Peyer's patch (tissue), 4 donors: Measurements from ENCODE around the gene CAVIN4. TPM values are rescaled to one million over a fixed set of nuclear protein-coding genes. Genes with fewer than 3 reads are reported as not detected.

Experiments
- DNase-seq, 3 donors: peaks; one replicate each; pipeline ENCODE4 v3.0.0-alpha.2; 2017 to 2019
- H3K27ac ChIP-seq, 4 donors: fragments of 200-600 bp; sonication (generic); one replicate each; pipeline ENCODE4 v1.5.1; 2016 to 2019
- H3K27me3 ChIP-seq, 2 donors: fragments of 200-600 bp; sonication (generic); one replicate each; pipeline ENCODE4 v1.5.1; 2019
- H3K36me3 ChIP-seq, 3 donors: fragments of 200-600 bp; sonication (generic); one replicate each; pipeline ENCODE4 v1.5.1; 2016 to 2019
- H3K4me1 ChIP-seq, 4 donors: fragments of 200-600 bp; sonication (generic); one replicate each; pipeline ENCODE4 v1.5.1; 2016 to 2019
- H3K4me3 ChIP-seq, 4 donors: fragments of 200-600 bp; sonication (generic); 1 replicate in 3 of 4; 2 replicates in 1 of 4; pipeline ENCODE4 v1.5.1; 2016 to 2019; ENCODE audit warnings: mild to moderate bottlenecking in 1 of 4
- H3K9me3 ChIP-seq, 4 donors: fragments of 200-600 bp; sonication (generic); one replicate each; pipeline ENCODE4 v1.5.1; 2016 to 2019; ENCODE audit warnings: mild to moderate bottlenecking in 1 of 4
- CTCF ChIP-seq, 6 experiments: fragments of 450-650 bp in 4 of 6; fragments of 200-600 bp in 2 of 6; sonication (generic) in 1 of 6; IDR thresholded peaks; one replicate each; pipeline ENCODE4 v1.5.1; 2017 to 2019; ENCODE audit warnings: antibody characterized with exemption in 6 of 6, mild to moderate bottlenecking in 3 of 6, moderate library complexity in 1 of 6
- POLR2A ChIP-seq, 2 donors: fragments of 450-650 bp; IDR thresholded peaks; one replicate each; pipeline ENCODE4 v1.5.1; 2017; ENCODE audit warnings: antibody characterized with exemption in 2 of 2, mild to moderate bottlenecking in 2 of 2, moderate library complexity in 2 of 2
- total RNA-seq, 4 donors: library from RNA; depleted of rRNA; stranded (reverse); fragments of >200 nt; gene quantifications; one replicate each; pipeline ENCODE4 v1.1.0, GENCODE V29; 2016

CAVIN4 gene
- total RNA-seq, 4 donors from 2014 or later = not detected

- H3K9me3 ChIP-seq = no peaks in the 10 kb centered on the region
- DNase-seq = peak; percentile 68 to 91 (median 85)
- H3K4me3 ChIP-seq = peak overlapping the region; percentile 34 to 54 (median 48)
- no peak for TF ChIP-seq POLR2A (IDR thresholded peaks at IDR 0.05)
- no peak for TF ChIP-seq CTCF (IDR thresholded peaks at IDR 0.05)
- no peaks in the 10 kb centered on the region for H3K36me3 ChIP-seq
- H3K27ac ChIP-seq = peak overlapping the region in 3 of 4 donors; percentile 22 to 50 (median 27)
- H3K4me1 ChIP-seq = peaks cover 0 to 12% (median 0%) of the 10 kb centered on the region in 4 donors
- no peaks in the 10 kb centered on the region for H3K27me3 ChIP-seq
These were observed 20.8 kb downstream of the CAVIN4 start for GRCh38 chr9:100598641-100599145.

GRCh38 chr9:100600521-100601079, 22.7 kb downstream of the CAVIN4 start:
- Histone ChIP-seq H3K4me3 (no peak overlapping the region), H3K9me3 (no peaks in the 10 kb centered on the region), H3K36me3 (no peaks in the 10 kb centered on the region), H3K27me3 (no peaks in the 10 kb centered on the region), H3K27ac (no peak overlapping the region), H3K4me1 (peaks cover 0 to 12% (median 0%) of the 10 kb centered on the region in 4 donors)
- no peak for DNase-seq
- TF ChIP-seq CTCF (IDR thresholded peaks at IDR 0.05) = no peak
- no peak for TF ChIP-seq POLR2A (IDR thresholded peaks at IDR 0.05)

GRCh38 chr9:100601216-100601615, 23.3 kb downstream of the CAVIN4 start:
- H3K36me3 ChIP-seq = no peaks in the 10 kb centered on the region
- no peaks in the 10 kb centered on the region for H3K27me3 ChIP-seq
- H3K4me1 ChIP-seq = peaks cover 0 to 12% (median 0%) of the 10 kb centered on the region in 4 donors
- peak in 4 of 6 experiments; percentile 23 to 59 (median 50) for TF ChIP-seq CTCF (IDR thresholded peaks at IDR 0.05)
- no peak for TF ChIP-seq POLR2A (IDR thresholded peaks at IDR 0.05)
- no peak overlapping the region for H3K4me3 ChIP-seq
- peak in 1 of 3 donors; percentile 71 for DNase-seq
- H3K27ac ChIP-seq = no peak overlapping the region
- no peaks in the 10 kb centered on the region for H3K9me3 ChIP-seq

GRCh38 chr9:100602342-100602801, 24.5 kb downstream of the CAVIN4 start:
- no peaks in the 10 kb centered on the region for H3K9me3 ChIP-seq
- no peak for TF ChIP-seq POLR2A (IDR thresholded peaks at IDR 0.05)
- peak in 4 of 6 experiments; percentile 15 to 51 (median 47) for TF ChIP-seq CTCF (IDR thresholded peaks at IDR 0.05)
- no peaks in the 10 kb centered on the region for H3K27me3 ChIP-seq
- H3K27ac ChIP-seq = no peak overlapping the region
- H3K4me3 ChIP-seq = no peak overlapping the region
- no peak for DNase-seq
- H3K4me1 ChIP-seq = peaks cover 0 to 12% (median 0%) of the 10 kb centered on the region in 4 donors
- H3K36me3 ChIP-seq = no peaks in the 10 kb centered on the region

- Histone ChIP-seq H3K4me3 (no peak overlapping the region), H3K27ac (no peak overlapping the region), H3K4me1 (no peaks in the 10 kb centered on the region), H3K9me3 (peaks cover 0 to 3% (median 0%) of the 10 kb centered on the region in 4 donors), H3K36me3 (no peaks in the 10 kb centered on the region), H3K27me3 (no peaks in the 10 kb centered on the region)
- no peak for TF ChIP-seq CTCF (IDR thresholded peaks at IDR 0.05)
- TF ChIP-seq POLR2A (IDR thresholded peaks at IDR 0.05) = no peak
- no peak for DNase-seq
These were observed 27.5 kb downstream of the CAVIN4 start for GRCh38 chr9:100605405-100605804.
